Central memory CD8-positive, alpha-beta T cell (primary cell): Measurements from ENCODE around the gene RAB17.
A peak's percentile ranks its signal among the peaks of the same experiment; 100 is the strongest.
"Not testable (repeated sequence)": the region's sequence is repeated elsewhere in the genome, so short reads cannot be mapped to it uniquely, and the experiment has no call there.

Experiments
- ATAC-seq: fragments of 150-1000 bp; cut with Tn5 transposase; replicated peaks from 2 replicates; pipeline ENCODE4 v1.10.0; 2022; ENCODE audit warnings: mild to moderate bottlenecking, moderate FRiP score, moderate number of reproducible peaks; ENCODE audit not compliant: poor library complexity, severe bottlenecking; ENCODE audit errors: extremely low read depth
- DNase-seq, 2 donors: peaks; one replicate each; pipeline ENCODE4 v3.0.0; 2021; ENCODE audit warnings: low spot score in 2 of 2
- H3K27ac Mint-ChIP-seq: one replicate; pipeline ENCODE4 v1.8.0; 2022; ENCODE audit warnings: low read depth, mild to moderate bottlenecking, moderate library complexity, mixed read lengths
- H3K27me3 Mint-ChIP-seq: one replicate; pipeline ENCODE4 v1.8.0; 2022; ENCODE audit warnings: mixed read lengths
- H3K36me3 Mint-ChIP-seq: one replicate; pipeline ENCODE4 v1.8.0; 2022; ENCODE audit warnings: mild to moderate bottlenecking, moderate library complexity, mixed read lengths; ENCODE audit not compliant: insufficient read depth
- H3K4me1 Mint-ChIP-seq: one replicate; pipeline ENCODE4 v1.8.0; 2022; ENCODE audit warnings: mixed read lengths
- H3K4me3 Mint-ChIP-seq: one replicate; pipeline ENCODE4 v1.8.0; 2022; ENCODE audit warnings: mild to moderate bottlenecking, moderate library complexity, mixed read lengths
- H3K9me3 Mint-ChIP-seq: one replicate; pipeline ENCODE4 v1.8.0; 2022; ENCODE audit warnings: mixed read lengths

The RAB17 gene

DNA sequence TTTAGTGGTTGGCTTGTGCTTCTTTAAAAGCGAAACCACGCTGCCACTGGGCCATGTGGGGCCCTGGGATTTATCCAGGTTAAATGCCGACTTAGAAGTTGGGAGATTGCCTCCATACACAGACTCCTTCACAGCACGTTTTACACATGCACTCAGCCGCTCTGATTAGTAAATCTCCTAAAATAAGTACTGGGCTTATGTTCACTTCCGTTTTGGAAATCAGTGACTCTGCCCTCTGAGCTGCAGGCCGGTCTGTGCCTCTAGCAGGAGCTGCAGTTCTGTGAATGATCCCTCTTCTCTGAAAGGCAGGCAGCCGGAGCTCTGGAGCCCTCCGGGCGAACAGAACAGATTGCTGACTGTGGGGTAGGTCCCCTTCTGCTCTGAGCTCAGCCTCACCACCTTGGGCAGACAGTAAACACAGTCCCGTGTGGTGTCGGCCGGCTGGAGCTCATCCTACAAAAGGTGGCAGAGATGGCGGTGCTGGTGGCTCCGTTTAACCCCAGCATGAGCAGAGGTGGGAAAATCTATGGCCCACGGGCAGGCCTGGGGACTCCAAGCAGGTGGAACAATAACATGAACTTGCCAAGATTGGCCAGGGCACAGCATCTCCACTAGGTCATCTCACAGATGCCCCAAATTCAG, 9.8 kb upstream of the RAB17 start:
- H3K36me3 Mint-ChIP-seq, result no peaks in the 10 kb centered on the region
- H3K27ac Mint-ChIP-seq, result peak overlapping the region; percentile 41
- H3K9me3 Mint-ChIP-seq, result no peaks in the 10 kb centered on the region
- ATAC-seq (no peak), DNase-seq (no peak)
- H3K27me3 Mint-ChIP-seq, result no peaks in the 10 kb centered on the region
- H3K4me3 Mint-ChIP-seq, result no peak overlapping the region
- peaks cover 20% of the 10 kb centered on the region for H3K4me1 Mint-ChIP-seq

DNA sequence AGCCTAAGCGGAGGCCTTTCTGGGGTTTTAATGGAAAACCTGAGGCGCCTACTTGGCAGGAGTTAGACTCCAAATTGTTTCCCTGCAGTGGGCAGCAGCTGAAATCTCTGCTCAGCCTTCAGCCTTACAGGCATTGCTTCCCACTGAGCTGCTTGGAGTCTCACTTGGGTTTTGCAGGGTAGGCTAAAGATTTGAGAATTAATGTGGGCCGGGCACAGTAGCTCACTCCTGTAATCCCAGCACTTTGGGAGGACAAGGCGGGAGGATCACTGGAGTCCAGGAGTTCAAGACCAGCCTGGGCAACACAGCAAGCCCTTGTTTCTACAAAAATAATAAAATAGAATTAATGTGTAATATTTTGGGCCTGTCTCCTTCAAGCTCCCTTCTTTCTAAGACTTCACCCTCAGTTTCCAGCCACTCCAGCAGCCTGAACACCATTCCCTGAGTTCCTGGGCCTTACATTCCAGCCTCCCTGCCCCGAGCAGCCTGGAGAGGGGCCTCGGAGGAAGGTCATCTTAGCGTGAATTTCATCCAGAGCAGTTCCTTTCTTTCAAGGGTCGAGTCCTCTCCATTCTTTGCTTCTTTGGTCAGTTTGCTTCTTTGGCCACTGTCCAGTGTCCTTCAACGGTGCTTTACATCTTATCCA, 9.1 kb upstream of the RAB17 start:
- Mint-ChIP-seq H3K9me3 (no peaks in the 10 kb centered on the region), H3K4me3 (no peak overlapping the region), H3K4me1 (peaks cover 20% of the 10 kb centered on the region), H3K36me3 (no peaks in the 10 kb centered on the region), H3K27me3 (no peaks in the 10 kb centered on the region), H3K27ac (peak overlapping the region; percentile 41)
- no peak for ATAC-seq
- DNase-seq, result no peak

GRCh38 chr2:237598468-237599208, 8.1 kb upstream of the RAB17 start:
- peak overlapping the region; percentile 63 for H3K27ac Mint-ChIP-seq
- ATAC-seq (no peak), DNase-seq (no peak)
- no peaks in the 10 kb centered on the region for H3K36me3 Mint-ChIP-seq
- no peaks in the 10 kb centered on the region for H3K9me3 Mint-ChIP-seq
- H3K4me1 Mint-ChIP-seq, result peaks cover 16% of the 10 kb centered on the region
- H3K4me3 Mint-ChIP-seq, result no peak overlapping the region
- H3K27me3 Mint-ChIP-seq, result no peaks in the 10 kb centered on the region

DNA sequence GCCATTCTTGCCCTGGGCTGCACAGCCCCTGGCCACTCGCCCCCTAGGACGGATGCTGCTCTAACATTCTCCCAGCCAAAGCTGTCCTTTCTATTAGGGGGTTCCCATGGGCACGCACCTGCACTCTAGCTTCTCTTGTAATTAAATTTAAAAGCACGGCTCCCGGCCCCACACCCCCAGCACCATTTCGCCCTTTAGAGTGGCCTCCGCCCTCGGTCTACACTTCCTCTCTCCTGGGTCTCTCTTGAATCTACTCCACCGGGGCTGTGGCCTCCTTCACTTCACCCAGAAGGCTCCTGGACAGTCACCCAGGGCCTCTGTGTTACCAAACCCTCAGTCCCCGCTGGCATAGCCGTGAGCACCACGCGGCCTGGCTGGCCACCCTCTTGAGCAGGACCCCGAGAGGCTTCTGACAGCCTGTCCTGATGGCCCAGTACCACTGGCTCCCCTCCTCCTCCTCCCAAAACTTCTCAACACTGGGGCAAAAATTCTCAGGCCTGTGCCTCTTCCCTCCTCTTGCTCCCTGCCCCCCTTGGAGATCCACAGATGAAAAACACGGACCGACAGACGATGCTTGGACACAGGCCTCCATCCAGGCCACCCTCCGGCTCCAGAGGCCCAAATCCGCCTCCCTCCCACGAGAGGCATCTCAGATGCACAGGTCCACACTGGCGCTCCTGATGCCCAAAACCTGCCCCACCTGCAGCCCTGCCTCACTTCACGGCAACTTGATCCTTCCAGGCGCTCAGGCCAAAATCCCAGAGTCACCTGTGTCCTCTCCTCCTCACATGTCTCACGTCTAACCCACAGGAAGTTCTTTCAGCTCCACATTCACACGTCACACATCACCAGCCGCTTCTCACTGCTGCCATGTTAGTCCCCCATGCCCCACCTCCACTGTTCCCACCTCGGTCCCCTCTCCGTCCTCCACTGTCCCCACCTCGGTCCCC, 6.9 kb upstream of the RAB17 start:
- Mint-ChIP-seq H3K4me1 (peaks cover 6% of the 10 kb centered on the region), H3K27me3 (no peaks in the 10 kb centered on the region), H3K4me3 (no peak overlapping the region), H3K36me3 (no peaks in the 10 kb centered on the region), H3K9me3 (no peaks in the 10 kb centered on the region), H3K27ac (peak overlapping the region; percentile 63)
- DNase-seq (no peak), ATAC-seq (no peak)

- ATAC-seq (no peak), DNase-seq (no peak)
- Mint-ChIP-seq H3K9me3 (no peaks in the 10 kb centered on the region), H3K4me1 (peaks cover 8% of the 10 kb centered on the region), H3K36me3 (no peaks in the 10 kb centered on the region), H3K27ac (no peak overlapping the region), H3K27me3 (no peaks in the 10 kb centered on the region), H3K4me3 (no peak overlapping the region)
These were observed 6.1 kb upstream of the RAB17 start for GRCh38 chr2:237596520-237597195.

GRCh38 chr2:237595829-237596519, 5.4 kb upstream of the RAB17 start:
- not testable (repeated sequence) for H3K27me3 Mint-ChIP-seq, H3K9me3 Mint-ChIP-seq, H3K27ac Mint-ChIP-seq, H3K36me3 Mint-ChIP-seq, H3K4me3 Mint-ChIP-seq, ATAC-seq, DNase-seq
- H3K4me1 Mint-ChIP-seq, result peaks cover 12% of the 10 kb centered on the region

DNA sequence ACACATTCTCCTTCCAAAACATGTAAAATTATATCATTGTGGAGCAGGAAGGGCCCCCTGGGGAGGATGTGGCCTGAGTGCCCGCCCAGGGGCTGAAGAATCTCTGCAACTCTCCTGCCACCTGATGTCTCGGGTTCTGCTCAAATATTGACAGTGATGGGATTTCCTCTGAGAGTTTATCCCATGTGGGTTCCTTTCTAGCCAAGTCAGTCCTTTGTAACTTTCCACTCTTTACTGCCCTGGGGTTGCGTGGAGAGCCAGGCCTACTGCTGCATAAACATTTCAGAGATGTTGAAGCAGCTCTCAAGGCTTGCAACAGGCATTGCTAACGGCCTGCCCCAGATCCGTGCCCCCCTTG, 4.0 kb upstream of the RAB17 start:
- DNase-seq, result no peak
- H3K36me3 Mint-ChIP-seq, result no peaks in the 10 kb centered on the region
- peaks cover 12% of the 10 kb centered on the region for H3K27me3 Mint-ChIP-seq
- no peaks in the 10 kb centered on the region for H3K9me3 Mint-ChIP-seq
- no peak overlapping the region for H3K4me3 Mint-ChIP-seq
- H3K27ac Mint-ChIP-seq, result no peak overlapping the region
- no peak for ATAC-seq
- H3K4me1 Mint-ChIP-seq, result peaks cover 12% of the 10 kb centered on the region

DNA sequence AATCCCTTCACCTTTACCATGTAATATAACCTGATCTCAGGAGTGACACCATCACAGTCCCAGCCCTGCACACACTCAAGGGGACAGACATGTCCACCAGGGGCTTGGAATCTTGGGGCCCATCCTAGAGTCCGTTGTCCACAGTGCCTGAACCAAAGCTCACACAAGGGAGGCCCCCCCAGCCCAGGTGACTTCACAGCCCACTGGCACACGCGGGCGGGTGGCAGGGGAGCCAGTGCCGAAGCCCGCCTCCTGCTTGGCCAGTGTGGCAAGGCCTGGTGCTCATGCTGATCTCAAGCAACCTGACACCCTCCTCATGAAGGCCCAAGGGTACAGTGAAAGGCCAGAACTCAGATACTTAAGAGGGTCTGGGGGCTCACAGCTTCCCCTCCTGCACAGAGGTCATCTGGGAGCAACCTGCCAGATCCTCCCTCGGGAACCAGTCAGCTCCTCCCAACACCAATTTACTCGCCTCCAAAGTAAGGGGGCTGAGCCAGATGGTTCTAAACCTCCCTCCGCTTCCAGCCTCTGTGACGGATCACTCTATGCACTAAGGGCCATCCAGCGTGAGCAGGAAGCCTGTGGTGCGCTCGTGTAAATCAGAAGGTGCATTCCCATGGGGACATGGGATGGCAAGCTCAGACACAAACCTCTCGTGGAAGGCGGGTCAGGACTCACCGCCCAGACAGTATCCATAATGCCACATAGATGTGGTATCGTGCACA, 3.2 kb upstream of the RAB17 start:
- Mint-ChIP-seq H3K27ac (no peak overlapping the region), H3K4me3 (no peak overlapping the region), H3K4me1 (peaks cover 12% of the 10 kb centered on the region), H3K27me3 (peaks cover 16% of the 10 kb centered on the region), H3K9me3 (no peaks in the 10 kb centered on the region), H3K36me3 (no peaks in the 10 kb centered on the region)
- ATAC-seq (no peak), DNase-seq (no peak)

DNA sequence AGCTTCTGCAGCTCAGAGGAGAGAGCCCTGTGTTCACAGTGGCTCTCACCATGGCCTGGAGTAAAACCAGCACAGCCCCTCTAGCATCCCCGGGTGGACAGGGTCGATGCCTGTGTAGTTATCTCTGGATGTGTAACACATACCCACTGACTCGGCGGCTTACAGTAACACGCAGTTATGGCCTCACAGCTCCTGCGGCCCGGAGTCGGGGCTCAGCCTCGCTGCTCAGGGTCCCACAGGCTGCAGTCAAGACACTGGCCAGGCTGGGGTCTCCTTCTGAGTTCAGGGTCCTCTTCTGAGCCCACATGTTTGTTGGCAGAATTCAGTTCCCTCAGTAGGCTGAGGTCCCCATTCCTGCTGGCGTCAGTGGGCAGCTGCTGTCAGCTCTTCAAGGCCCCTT, 2.5 kb upstream of the RAB17 start:
- peaks cover 16% of the 10 kb centered on the region for H3K27me3 Mint-ChIP-seq
- no peaks in the 10 kb centered on the region for H3K36me3 Mint-ChIP-seq
- no peak overlapping the region for H3K27ac Mint-ChIP-seq
- no peak overlapping the region for H3K4me3 Mint-ChIP-seq
- H3K4me1 Mint-ChIP-seq, result peaks cover 11% of the 10 kb centered on the region
- no peak for DNase-seq
- H3K9me3 Mint-ChIP-seq, result no peaks in the 10 kb centered on the region
- no peak for ATAC-seq

GRCh38 chr2:237592425-237592980, 2.0 kb upstream of the RAB17 start:
- no peaks in the 10 kb centered on the region for H3K9me3 Mint-ChIP-seq
- H3K4me3 Mint-ChIP-seq, result no peak overlapping the region
- peaks cover 19% of the 10 kb centered on the region for H3K27me3 Mint-ChIP-seq
- DNase-seq, result no peak
- H3K36me3 Mint-ChIP-seq, result no peaks in the 10 kb centered on the region
- H3K4me1 Mint-ChIP-seq, result peaks cover 6% of the 10 kb centered on the region
- ATAC-seq, result no peak
- H3K27ac Mint-ChIP-seq, result no peak overlapping the region
